ENCODE measurements around the gene FAM131C.
A peak's percentile ranks its signal among the peaks of the same experiment; 100 is the strongest.

Gene FAM131C
- 0 reads per million in 3 donors for total RNA-seq

GRCh38 chr1:16073490-16074119, at the start of gene FAM131C:
Gene FAM131C, minus strand, starts transcription at chr1:16073651. Its CDS starts 209 bp downstream, at chr1:16073442.
- H3K27ac ChIP-seq (ENCODE audit: insufficient read depth, low read length, poor library complexity, severe bottlenecking) = no peak within 1 kb of the TSS
- no peaks in the 10 kb centered on the region for H3K9me3 ChIP-seq (ENCODE audit: control insufficient read depth, low read length)
- H3K4me3 ChIP-seq (ENCODE audit: insufficient read depth, low read depth, low read length, poor library complexity, severe bottlenecking) = peak within 1 kb of the TSS; percentile 49
- H3K36me3 ChIP-seq (ENCODE audit: control insufficient read depth, insufficient read depth, low read length) = no peaks in the 10 kb centered on the region
- peak in 2 of 3 donors; percentile 12 to 22 for DNase-seq
- peaks cover 20% of the 10 kb centered on the region for H3K4me1 ChIP-seq (ENCODE audit: control insufficient read depth, insufficient read depth, low read length, poor library complexity, severe bottlenecking)
- H3K27me3 ChIP-seq (replicated peaks; ENCODE audit: control insufficient read depth, insufficient read depth, low read length, poor library complexity, severe bottlenecking) = peaks cover 3% of the 10 kb centered on the region

- Histone ChIP-seq H3K9me3 (ENCODE audit: control insufficient read depth, low read length) (no peaks in the 10 kb centered on the region), H3K27ac (ENCODE audit: insufficient read depth, low read length, poor library complexity, severe bottlenecking) (no peak overlapping the region), H3K27me3 (replicated peaks; ENCODE audit: control insufficient read depth, insufficient read depth, low read length, poor library complexity, severe bottlenecking) (no peaks in the 10 kb centered on the region), H3K4me1 (ENCODE audit: control insufficient read depth, insufficient read depth, low read length, poor library complexity, severe bottlenecking) (no peaks in the 10 kb centered on the region), H3K36me3 (ENCODE audit: control insufficient read depth, insufficient read depth, low read length) (no peaks in the 10 kb centered on the region), H3K4me3 (ENCODE audit: insufficient read depth, low read depth, low read length, poor library complexity, severe bottlenecking) (no peak overlapping the region)
- no peak for DNase-seq
Measured at GRCh38 chr1:16122916-16123315, 49.5 kb upstream of the FAM131C start.

GRCh38 chr1:16122350-16122881, 49.0 kb upstream of the FAM131C start:
- DNase-seq = no peak
- Histone ChIP-seq H3K4me3 (ENCODE audit: insufficient read depth, low read depth, low read length, poor library complexity, severe bottlenecking) (no peak overlapping the region), H3K36me3 (ENCODE audit: control insufficient read depth, insufficient read depth, low read length) (no peaks in the 10 kb centered on the region), H3K4me1 (ENCODE audit: control insufficient read depth, insufficient read depth, low read length, poor library complexity, severe bottlenecking) (no peaks in the 10 kb centered on the region), H3K9me3 (ENCODE audit: control insufficient read depth, low read length) (no peaks in the 10 kb centered on the region), H3K27me3 (replicated peaks; ENCODE audit: control insufficient read depth, insufficient read depth, low read length, poor library complexity, severe bottlenecking) (no peaks in the 10 kb centered on the region), H3K27ac (ENCODE audit: insufficient read depth, low read length, poor library complexity, severe bottlenecking) (no peak overlapping the region)

DNA sequence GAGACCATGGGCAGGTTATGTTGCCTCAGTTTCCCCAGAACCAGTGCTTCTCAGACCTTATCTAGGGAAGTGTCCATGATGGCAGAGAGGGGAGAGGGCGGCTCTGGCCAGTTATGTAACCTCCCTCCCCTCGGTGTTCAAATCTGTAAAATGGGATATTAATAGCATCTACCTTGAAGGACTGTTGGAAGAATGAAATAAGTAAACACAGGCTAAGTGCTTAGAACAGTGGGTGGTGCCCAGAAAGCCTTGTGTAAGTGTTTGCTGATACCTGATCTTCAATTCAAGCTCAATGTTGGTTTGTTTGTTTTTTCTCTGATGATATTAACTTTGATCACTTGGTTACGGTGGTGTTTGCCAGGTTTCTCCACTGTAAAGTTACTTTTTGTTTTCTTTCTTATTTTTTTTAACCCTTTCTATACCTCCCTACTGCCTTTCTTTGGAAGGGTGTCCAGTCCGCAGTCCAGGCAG, 47.5 kb upstream of the FAM131C start:
- H3K4me1 ChIP-seq (ENCODE audit: control insufficient read depth, insufficient read depth, low read length, poor library complexity, severe bottlenecking) = no peaks in the 10 kb centered on the region
- H3K27ac ChIP-seq (ENCODE audit: insufficient read depth, low read length, poor library complexity, severe bottlenecking) = no peak overlapping the region
- no peaks in the 10 kb centered on the region for H3K9me3 ChIP-seq (ENCODE audit: control insufficient read depth, low read length)
- no peaks in the 10 kb centered on the region for H3K27me3 ChIP-seq (replicated peaks; ENCODE audit: control insufficient read depth, insufficient read depth, low read length, poor library complexity, severe bottlenecking)
- no peak for DNase-seq
- H3K36me3 ChIP-seq (ENCODE audit: control insufficient read depth, insufficient read depth, low read length) = no peaks in the 10 kb centered on the region
- H3K4me3 ChIP-seq (ENCODE audit: insufficient read depth, low read depth, low read length, poor library complexity, severe bottlenecking) = no peak overlapping the region

GRCh38 chr1:16120407-16120806, 47.0 kb upstream of the FAM131C start:
- Histone ChIP-seq H3K4me3 (ENCODE audit: insufficient read depth, low read depth, low read length, poor library complexity, severe bottlenecking) (no peak overlapping the region), H3K27ac (ENCODE audit: insufficient read depth, low read length, poor library complexity, severe bottlenecking) (no peak overlapping the region), H3K4me1 (ENCODE audit: control insufficient read depth, insufficient read depth, low read length, poor library complexity, severe bottlenecking) (no peaks in the 10 kb centered on the region), H3K9me3 (ENCODE audit: control insufficient read depth, low read length) (no peaks in the 10 kb centered on the region), H3K36me3 (ENCODE audit: control insufficient read depth, insufficient read depth, low read length) (no peaks in the 10 kb centered on the region), H3K27me3 (replicated peaks; ENCODE audit: control insufficient read depth, insufficient read depth, low read length, poor library complexity, severe bottlenecking) (no peaks in the 10 kb centered on the region)
- no peak for DNase-seq

DNA sequence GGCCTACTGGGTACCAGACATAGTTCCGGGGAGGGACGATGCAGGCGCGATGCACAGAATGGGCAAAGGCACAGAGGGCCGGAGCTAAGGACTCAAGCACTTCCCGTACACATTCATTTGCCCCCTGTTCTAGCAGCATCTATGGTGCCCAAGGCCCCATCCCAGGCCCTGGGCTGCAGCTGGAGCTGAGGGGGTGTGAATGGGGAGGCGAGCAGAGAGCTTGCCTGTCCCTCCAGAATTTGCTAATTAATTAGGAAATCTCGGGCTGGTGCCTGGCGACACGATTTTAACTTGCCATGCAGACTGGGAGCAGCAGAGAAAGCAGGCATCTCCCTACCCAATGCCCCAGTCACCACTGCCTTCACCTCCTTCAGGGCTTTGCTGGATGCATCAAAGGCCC, 46.5 kb upstream of the FAM131C start:
- DNase-seq = no peak
- no peak overlapping the region for H3K4me3 ChIP-seq (ENCODE audit: insufficient read depth, low read depth, low read length, poor library complexity, severe bottlenecking)
- H3K9me3 ChIP-seq (ENCODE audit: control insufficient read depth, low read length) = no peaks in the 10 kb centered on the region
- no peaks in the 10 kb centered on the region for H3K27me3 ChIP-seq (replicated peaks; ENCODE audit: control insufficient read depth, insufficient read depth, low read length, poor library complexity, severe bottlenecking)
- no peaks in the 10 kb centered on the region for H3K4me1 ChIP-seq (ENCODE audit: control insufficient read depth, insufficient read depth, low read length, poor library complexity, severe bottlenecking)
- H3K36me3 ChIP-seq (ENCODE audit: control insufficient read depth, insufficient read depth, low read length) = no peaks in the 10 kb centered on the region
- no peak overlapping the region for H3K27ac ChIP-seq (ENCODE audit: insufficient read depth, low read length, poor library complexity, severe bottlenecking)

GRCh38 chr1:16119504-16119903, 46.1 kb upstream of the FAM131C start:
- H3K27me3 ChIP-seq (replicated peaks; ENCODE audit: control insufficient read depth, insufficient read depth, low read length, poor library complexity, severe bottlenecking) = no peaks in the 10 kb centered on the region
- no peaks in the 10 kb centered on the region for H3K36me3 ChIP-seq (ENCODE audit: control insufficient read depth, insufficient read depth, low read length)
- no peaks in the 10 kb centered on the region for H3K9me3 ChIP-seq (ENCODE audit: control insufficient read depth, low read length)
- H3K4me3 ChIP-seq (ENCODE audit: insufficient read depth, low read depth, low read length, poor library complexity, severe bottlenecking) = no peak overlapping the region
- no peak overlapping the region for H3K27ac ChIP-seq (ENCODE audit: insufficient read depth, low read length, poor library complexity, severe bottlenecking)
- H3K4me1 ChIP-seq (ENCODE audit: control insufficient read depth, insufficient read depth, low read length, poor library complexity, severe bottlenecking) = no peaks in the 10 kb centered on the region
- no peak for DNase-seq

GRCh38 chr1:16118706-16119105, 45.3 kb upstream of the FAM131C start:
- Histone ChIP-seq H3K36me3 (ENCODE audit: control insufficient read depth, insufficient read depth, low read length) (no peaks in the 10 kb centered on the region), H3K27me3 (replicated peaks; ENCODE audit: control insufficient read depth, insufficient read depth, low read length, poor library complexity, severe bottlenecking) (no peaks in the 10 kb centered on the region), H3K9me3 (ENCODE audit: control insufficient read depth, low read length) (no peaks in the 10 kb centered on the region), H3K4me1 (ENCODE audit: control insufficient read depth, insufficient read depth, low read length, poor library complexity, severe bottlenecking) (no peaks in the 10 kb centered on the region), H3K4me3 (ENCODE audit: insufficient read depth, low read depth, low read length, poor library complexity, severe bottlenecking) (no peak overlapping the region), H3K27ac (ENCODE audit: insufficient read depth, low read length, poor library complexity, severe bottlenecking) (no peak overlapping the region)
- DNase-seq = no peak

GRCh38 chr1:16117936-16118335, 44.5 kb upstream of the FAM131C start:
- Histone ChIP-seq H3K27me3 (replicated peaks; ENCODE audit: control insufficient read depth, insufficient read depth, low read length, poor library complexity, severe bottlenecking) (no peaks in the 10 kb centered on the region), H3K4me1 (ENCODE audit: control insufficient read depth, insufficient read depth, low read length, poor library complexity, severe bottlenecking) (no peaks in the 10 kb centered on the region), H3K27ac (ENCODE audit: insufficient read depth, low read length, poor library complexity, severe bottlenecking) (no peak overlapping the region), H3K4me3 (ENCODE audit: insufficient read depth, low read depth, low read length, poor library complexity, severe bottlenecking) (no peak overlapping the region), H3K36me3 (ENCODE audit: control insufficient read depth, insufficient read depth, low read length) (no peaks in the 10 kb centered on the region), H3K9me3 (ENCODE audit: control insufficient read depth, low read length) (no peaks in the 10 kb centered on the region)
- no peak for DNase-seq

DNA sequence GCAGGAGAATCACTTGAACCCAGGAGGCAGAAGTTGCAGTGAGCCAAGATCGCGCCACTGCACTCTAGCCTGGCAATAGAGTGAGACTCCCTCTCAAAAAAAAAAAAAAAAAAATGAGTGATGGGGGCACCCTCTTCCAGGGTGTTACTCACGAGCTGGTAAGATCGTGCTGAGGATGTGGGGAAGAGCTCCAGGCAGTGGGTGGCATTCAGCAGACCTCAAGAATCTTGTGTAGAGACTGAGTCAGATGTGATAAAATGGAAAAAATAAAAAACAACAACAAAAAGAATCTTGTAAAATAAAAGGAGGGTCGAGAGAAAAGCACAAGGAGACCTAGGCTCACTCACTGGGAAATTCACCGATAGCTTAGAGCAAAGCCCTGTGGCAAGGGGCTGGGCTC, 43.9 kb upstream of the FAM131C start:
- Histone ChIP-seq H3K27ac (ENCODE audit: insufficient read depth, low read length, poor library complexity, severe bottlenecking) (no peak overlapping the region), H3K36me3 (ENCODE audit: control insufficient read depth, insufficient read depth, low read length) (no peaks in the 10 kb centered on the region), H3K9me3 (ENCODE audit: control insufficient read depth, low read length) (no peaks in the 10 kb centered on the region), H3K27me3 (replicated peaks; ENCODE audit: control insufficient read depth, insufficient read depth, low read length, poor library complexity, severe bottlenecking) (no peaks in the 10 kb centered on the region), H3K4me3 (ENCODE audit: insufficient read depth, low read depth, low read length, poor library complexity, severe bottlenecking) (no peak overlapping the region), H3K4me1 (ENCODE audit: control insufficient read depth, insufficient read depth, low read length, poor library complexity, severe bottlenecking) (no peaks in the 10 kb centered on the region)
- DNase-seq = no peak

All from effector memory CD4-positive, alpha-beta T cell (primary cell).